Natural killer cell treated with Interleukin-12 subunit alpha and Interleukin-12 subunit beta and Interleukin-15 and Interleukin-18, amount 100 ng/mL, for 72 hours (primary cell): ENCODE results near the gene MBNL1. TPM values are rescaled to one million over a fixed set of nuclear protein-coding genes. Genes with fewer than 3 reads are reported as not detected.
A peak's percentile ranks its signal among the peaks of the same experiment; 100 is the strongest.
"Not testable (repeated sequence)": the region's sequence is repeated elsewhere in the genome, so short reads cannot be mapped to it uniquely, and the experiment has no call there.

Experiments
- ATAC-seq, 2 donors: fragments of 150-1000 bp; cut with Tn5 transposase in 1 of 2; sonication (Bioruptor Pico), chemical (Tn5 transposase) in 1 of 2; 2 replicates each; pipeline ENCODE4 v1.10.0; 2021
- DNase-seq: peaks from one replicate; pipeline ENCODE4 v3.0.0; 2022; ENCODE audit warnings: low spot score
- H3K27ac Mint-ChIP-seq, 2 donors: 1 replicate in 1 of 2; 2 replicates in 1 of 2; pipeline ENCODE4 v1.8.0; 2022; ENCODE audit warnings: mixed read lengths in 2 of 2, mild to moderate bottlenecking in 1 of 2, moderate library complexity in 1 of 2
- H3K27me3 Mint-ChIP-seq, 2 donors: 1 replicate in 1 of 2; 2 replicates in 1 of 2; pipeline ENCODE4 v1.8.0; 2022; ENCODE audit warnings: mixed read lengths in 2 of 2
- H3K36me3 Mint-ChIP-seq: one replicate; pipeline ENCODE4 v1.8.0; 2022; ENCODE audit warnings: mixed read lengths
- H3K4me1 Mint-ChIP-seq, 2 donors: 1 replicate in 1 of 2; 2 replicates in 1 of 2; pipeline ENCODE4 v1.8.0; 2022; ENCODE audit warnings: low read depth in 2 of 2, mixed read lengths in 2 of 2, mild to moderate bottlenecking in 1 of 2
- H3K4me3 Mint-ChIP-seq: one replicate; pipeline ENCODE4 v1.8.0; 2022; ENCODE audit warnings: mixed read lengths
- H3K9me3 Mint-ChIP-seq: 2 replicates; pipeline ENCODE4 v1.8.0; 2022; ENCODE audit warnings: mixed read lengths
- total RNA-seq, 2 donors: library from RNA; stranded (reverse); gene quantifications; one replicate each; pipeline ENCODE4 v1.2.3, GENCODE V29; 2022

The MBNL1 gene
- total RNA-seq, 2 donors from 2014 or later = 353 to 509 TPM

- not testable (repeated sequence) for ATAC-seq, DNase-seq, H3K27me3 Mint-ChIP-seq
- Mint-ChIP-seq H3K4me3 (peak overlapping the region; percentile 18), H3K36me3 (peaks cover 33% of the 10 kb centered on the region), H3K27ac (peak overlapping the region; percentile 70 to 82), H3K9me3 (peaks cover 12% of the 10 kb centered on the region), H3K4me1 (peaks cover 74 to 80% of the 10 kb centered on the region in 2 donors)
These were observed 98.5 kb downstream of the MBNL1 start for GRCh38 chr3:152367192-152367591.

DNA sequence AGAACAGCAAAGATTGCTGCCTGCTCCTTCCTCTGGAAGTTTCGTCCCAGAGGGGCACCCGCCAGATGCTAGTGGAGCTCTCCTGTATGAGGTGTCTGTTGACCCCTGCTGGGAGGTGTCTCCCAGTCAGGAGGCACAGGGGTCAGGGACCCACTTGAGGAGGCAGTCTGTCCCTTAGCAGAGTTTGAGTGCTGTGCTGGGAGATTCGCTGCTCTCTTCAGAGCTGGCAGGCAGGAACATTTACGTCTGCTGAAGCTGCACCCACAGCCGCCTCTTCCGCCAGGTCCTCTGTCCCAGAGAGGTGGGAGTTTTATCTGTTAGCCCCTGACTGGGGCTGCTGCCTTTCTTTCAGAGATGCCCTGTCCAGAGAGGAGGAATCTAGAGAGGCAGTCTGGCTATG, 103.9 kb downstream of the MBNL1 start:
- Mint-ChIP-seq H3K27ac (peak overlapping the region; percentile 70 to 82), H3K4me3 (peak overlapping the region; percentile 17), H3K4me1 (peaks cover 67 to 78% of the 10 kb centered on the region in 2 donors), H3K36me3 (peaks cover 26% of the 10 kb centered on the region), H3K9me3 (peaks cover 12% of the 10 kb centered on the region)
- not testable (repeated sequence) for ATAC-seq, H3K27me3 Mint-ChIP-seq, DNase-seq

GRCh38 chr3:152373379-152373778, 104.7 kb downstream of the MBNL1 start:
- ATAC-seq = no peak
- H3K9me3 Mint-ChIP-seq = peaks cover 8% of the 10 kb centered on the region

GRCh38 chr3:152374262-152374990, 105.7 kb downstream of the MBNL1 start:
- Mint-ChIP-seq H3K36me3 (peaks cover 18% of the 10 kb centered on the region), H3K27me3 (no peaks in the 10 kb centered on the region), H3K27ac (peak overlapping the region; percentile 66 to 76), H3K4me1 (peaks cover 54 to 63% of the 10 kb centered on the region in 2 donors), H3K9me3 (peaks cover 8% of the 10 kb centered on the region), H3K4me3 (peak overlapping the region; percentile 26)
- DNase-seq (no peak), ATAC-seq (peak in 1 of 2 donors; percentile 51)

More at GRCh38 chr3:152373379-152373778, 104.7 kb downstream of the MBNL1 start:
- no peak for DNase-seq
- H3K27me3 Mint-ChIP-seq = no peaks in the 10 kb centered on the region
- peaks cover 19% of the 10 kb centered on the region for H3K36me3 Mint-ChIP-seq
- H3K4me1 Mint-ChIP-seq = peaks cover 63 to 71% of the 10 kb centered on the region in 2 donors
- H3K4me3 Mint-ChIP-seq = no peak overlapping the region
- H3K27ac Mint-ChIP-seq = no peak overlapping the region

- H3K4me1 Mint-ChIP-seq = peaks cover 50 to 62% of the 10 kb centered on the region in 2 donors
- no peaks in the 10 kb centered on the region for H3K27me3 Mint-ChIP-seq
- H3K36me3 Mint-ChIP-seq = peaks cover 10% of the 10 kb centered on the region
- ATAC-seq = peak in 1 of 2 donors; percentile 52
- peaks cover 4% of the 10 kb centered on the region for H3K9me3 Mint-ChIP-seq
- H3K4me3 Mint-ChIP-seq = no peak overlapping the region
- peak overlapping the region; percentile 66 to 76 for H3K27ac Mint-ChIP-seq
- no peak for DNase-seq
These were observed 106.8 kb downstream of the MBNL1 start for GRCh38 chr3:152375546-152375945.

GRCh38 chr3:152376351-152377183, 107.8 kb downstream of the MBNL1 start:
- peaks cover 6% of the 10 kb centered on the region for H3K36me3 Mint-ChIP-seq
- DNase-seq = no peak
- H3K4me3 Mint-ChIP-seq = peak overlapping the region; percentile 56
- H3K27ac Mint-ChIP-seq = peak overlapping the region; percentile 69 to 76
- ATAC-seq = no peak
- H3K27me3 Mint-ChIP-seq = no peaks in the 10 kb centered on the region
- peaks cover 42 to 52% of the 10 kb centered on the region in 2 donors for H3K4me1 Mint-ChIP-seq
- H3K9me3 Mint-ChIP-seq = peaks cover 4% of the 10 kb centered on the region

GRCh38 chr3:152377184-152377570, 108.4 kb downstream of the MBNL1 start:
- ATAC-seq = no peak

DNA sequence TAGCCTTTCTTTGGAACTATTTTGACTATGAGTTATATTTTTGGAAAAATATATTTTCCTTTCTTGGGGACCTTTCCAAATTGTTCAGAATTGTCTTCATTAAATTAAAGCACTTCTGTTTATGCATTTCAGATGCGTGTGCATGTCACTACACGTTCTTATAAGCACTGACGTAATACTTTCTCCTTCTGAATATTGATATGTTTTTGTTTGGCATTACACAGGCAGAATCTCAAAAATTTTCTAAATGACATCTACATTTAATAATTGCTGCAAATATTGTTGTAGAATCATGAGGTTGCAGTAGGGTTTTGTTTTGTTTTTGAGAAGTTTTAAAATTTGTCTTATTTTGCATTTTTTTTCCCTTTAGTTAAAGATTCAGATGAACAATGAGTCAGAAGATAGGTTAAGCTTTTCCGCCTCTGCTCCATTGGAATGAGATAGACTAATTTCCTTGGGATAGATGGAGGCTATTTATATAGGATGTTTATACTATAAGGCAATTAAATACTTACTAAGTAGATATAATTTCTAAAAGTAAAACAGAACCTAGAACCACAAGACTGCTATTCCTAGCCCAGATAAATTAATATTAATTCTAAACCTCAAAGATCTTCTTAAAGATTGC, 110.8 kb downstream of the MBNL1 start:
- H3K27ac Mint-ChIP-seq = peak overlapping the region; percentile 60 to 68
- peaks cover 48 to 62% of the 10 kb centered on the region in 2 donors for H3K4me1 Mint-ChIP-seq
- ATAC-seq (no peak), DNase-seq (no peak)
- no peaks in the 10 kb centered on the region for H3K9me3 Mint-ChIP-seq
- H3K27me3 Mint-ChIP-seq = no peaks in the 10 kb centered on the region
- peaks cover 6% of the 10 kb centered on the region for H3K36me3 Mint-ChIP-seq
- no peak overlapping the region for H3K4me3 Mint-ChIP-seq

More at GRCh38 chr3:152377184-152377570, 108.4 kb downstream of the MBNL1 start:
- peaks cover under 1% of the 10 kb centered on the region for H3K36me3 Mint-ChIP-seq
- no peaks in the 10 kb centered on the region for H3K27me3 Mint-ChIP-seq
- H3K27ac Mint-ChIP-seq = peak overlapping the region; percentile 69 to 76
- peak overlapping the region; percentile 56 for H3K4me3 Mint-ChIP-seq
- H3K9me3 Mint-ChIP-seq = no peaks in the 10 kb centered on the region
- no peak for DNase-seq
- peaks cover 41 to 52% of the 10 kb centered on the region in 2 donors for H3K4me1 Mint-ChIP-seq

GRCh38 chr3:152380043-152380442, 111.3 kb downstream of the MBNL1 start:
- peak overlapping the region; percentile 30 for H3K4me3 Mint-ChIP-seq
- peaks cover 45 to 57% of the 10 kb centered on the region in 2 donors for H3K4me1 Mint-ChIP-seq
- ATAC-seq (no peak), DNase-seq (no peak)
- peak overlapping the region; percentile 60 to 68 for H3K27ac Mint-ChIP-seq
- H3K27me3 Mint-ChIP-seq = no peaks in the 10 kb centered on the region
- no peaks in the 10 kb centered on the region for H3K9me3 Mint-ChIP-seq
- peaks cover 6% of the 10 kb centered on the region for H3K36me3 Mint-ChIP-seq

GRCh38 chr3:152381881-152382295, 113.2 kb downstream of the MBNL1 start:
- Mint-ChIP-seq H3K4me3 (peak overlapping the region; percentile 82), H3K27me3 (no peaks in the 10 kb centered on the region), H3K27ac (peak overlapping the region; percentile 81 to 86), H3K4me1 (peaks cover 35 to 52% of the 10 kb centered on the region in 2 donors), H3K36me3 (peaks cover 6% of the 10 kb centered on the region), H3K9me3 (no peaks in the 10 kb centered on the region)
- DNase-seq (no peak), ATAC-seq (no peak)

- ATAC-seq (no peak), DNase-seq (no peak)
- Mint-ChIP-seq H3K9me3 (no peaks in the 10 kb centered on the region), H3K27ac (peak overlapping the region; percentile 81 to 86), H3K4me3 (peak overlapping the region; percentile 82), H3K27me3 (no peaks in the 10 kb centered on the region), H3K4me1 (peaks cover 34 to 53% of the 10 kb centered on the region in 2 donors), H3K36me3 (peaks cover 6% of the 10 kb centered on the region)
These were observed 113.8 kb downstream of the MBNL1 start for GRCh38 chr3:152382312-152383135.

GRCh38 chr3:152383136-152383606, 114.4 kb downstream of the MBNL1 start:
- Mint-ChIP-seq H3K9me3 (no peaks in the 10 kb centered on the region), H3K4me3 (peak overlapping the region; percentile 82), H3K27ac (peak overlapping the region; percentile 81 to 86), H3K4me1 (peaks cover 36 to 57% of the 10 kb centered on the region in 2 donors), H3K27me3 (no peaks in the 10 kb centered on the region), H3K36me3 (peaks cover 6% of the 10 kb centered on the region)
- ATAC-seq (no peak), DNase-seq (no peak)
